VCaP (cell line): ENCODE measurements around the gene ZNF768.
"Not testable (repeated sequence)": the region's sequence is repeated elsewhere in the genome, so short reads cannot be mapped to it uniquely, and the experiment has no call there.

Experiments
- H3K27ac ChIP-seq: fragments of 450-650 bp; 2 replicates; pipeline ENCODE4 v1.5.1; 2017
- CTCF ChIP-seq: fragments of 450-650 bp; conservative IDR thresholded peaks from 2 replicates; pipeline ENCODE4 v1.5.1; 2017; ENCODE audit warnings: mild to moderate bottlenecking, moderate library complexity

The ZNF768 gene

DNA sequence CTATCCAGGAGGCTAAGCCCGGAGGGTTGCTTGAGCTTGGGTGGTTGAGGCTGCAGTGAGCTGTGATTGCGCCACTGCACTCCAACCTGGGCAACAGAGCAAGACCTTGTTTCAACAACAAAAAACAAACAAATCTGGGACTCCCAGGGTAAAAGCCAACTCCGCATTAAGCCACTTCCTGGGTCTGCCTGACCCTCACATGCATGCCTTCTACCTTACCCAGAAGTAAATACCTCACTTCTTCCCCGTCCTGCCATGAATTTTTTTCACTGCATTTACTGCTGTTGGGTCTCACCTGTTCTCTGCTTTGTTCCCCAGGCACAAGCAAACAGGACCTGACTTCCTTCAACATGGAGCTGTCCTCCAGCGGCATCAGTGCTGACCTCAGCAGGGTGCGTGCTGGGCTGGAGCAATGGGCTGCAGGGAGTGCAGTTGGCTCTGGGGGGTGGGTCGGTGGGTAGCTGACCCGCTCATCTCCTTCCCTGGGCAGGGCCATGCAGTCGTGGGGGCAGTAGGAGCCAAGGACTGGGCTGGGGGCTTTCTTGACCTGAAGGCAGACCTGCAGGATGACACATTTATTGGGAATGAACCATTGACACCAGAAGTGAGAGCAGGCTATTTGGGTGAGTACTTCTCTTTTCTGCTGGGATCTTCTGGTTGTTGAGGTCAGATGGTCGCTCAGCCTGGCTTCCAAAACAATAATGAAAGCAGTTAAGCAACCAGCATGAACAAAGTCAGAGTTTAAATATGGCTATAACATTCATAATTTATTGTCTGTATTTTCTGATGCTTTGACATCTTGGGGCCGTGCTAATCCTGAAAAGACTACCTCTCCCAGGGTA lies 37.4 kb downstream of the ZNF768 start:
- no peak overlapping the region for H3K27ac ChIP-seq
- no peak for TF ChIP-seq CTCF

- no peak for TF ChIP-seq CTCF
These were observed 40.4 kb downstream of the ZNF768 start for GRCh38 chr16:30485818-30486436.

GRCh38 chr16:30484887-30485286 lies 41.5 kb downstream of the ZNF768 start:
- no peak for TF ChIP-seq CTCF
- no peak overlapping the region for H3K27ac ChIP-seq

More at GRCh38 chr16:30485818-30486436, 40.4 kb downstream of the ZNF768 start:
- no peak overlapping the region for H3K27ac ChIP-seq

DNA sequence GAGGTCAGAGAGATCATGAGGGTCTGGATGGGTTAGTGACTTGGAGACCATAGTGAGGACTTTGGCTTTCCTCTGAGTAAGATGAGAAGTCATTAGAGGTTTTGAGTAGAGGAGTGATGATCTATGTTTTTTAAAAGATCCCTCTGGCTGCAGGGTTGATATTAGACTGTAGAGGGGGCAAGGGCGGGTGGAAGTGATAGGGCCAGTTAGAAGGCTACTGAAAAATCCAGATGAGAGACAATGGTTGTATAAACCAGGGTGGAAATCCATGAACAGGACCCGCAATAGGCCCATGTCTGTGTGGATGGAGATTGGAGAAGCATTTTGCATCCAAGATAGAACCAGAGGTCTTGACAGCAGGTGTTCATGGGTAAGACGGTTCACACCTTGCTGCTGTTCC lies 44.0 kb downstream of the ZNF768 start:
- no peak overlapping the region for H3K27ac ChIP-seq
- no peak for TF ChIP-seq CTCF

DNA sequence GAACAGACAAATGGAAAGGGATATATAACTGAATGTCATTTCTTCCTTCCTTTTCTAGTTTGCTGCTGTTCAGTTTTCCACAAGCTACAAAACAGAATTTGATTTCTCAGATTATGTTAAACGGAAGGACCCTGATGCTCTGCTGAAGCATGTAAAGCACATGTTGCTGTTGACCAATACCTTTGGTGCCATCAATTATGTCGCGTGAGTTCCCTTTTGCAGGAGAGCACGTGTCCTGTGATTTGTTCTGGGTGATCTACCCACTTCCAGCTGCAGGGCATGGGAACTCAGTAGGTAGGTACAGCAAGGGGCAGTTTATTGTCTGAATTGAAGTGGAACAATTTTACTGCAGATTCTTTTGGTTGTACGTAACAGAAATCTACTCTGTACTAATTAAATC lies 45.0 kb downstream of the ZNF768 start:
- TF ChIP-seq CTCF, result no peak

GRCh38 chr16:30478766-30479478 lies 47.4 kb downstream of the ZNF768 start:
- TF ChIP-seq CTCF, result no peak
- H3K27ac ChIP-seq, result no peak overlapping the region

More for the DNA sequence above, 45.0 kb downstream of the ZNF768 start:
- H3K27ac ChIP-seq, result no peak overlapping the region

GRCh38 chr16:30477773-30478172 lies 48.6 kb downstream of the ZNF768 start:
- H3K27ac ChIP-seq, result not testable (repeated sequence)
